Stomach (tissue), 4 donors: Measurements from ENCODE around the gene ETS2.

Experiments used
- CTCF ChIP-seq, 7 experiments: fragments of 450-650 bp in 4 of 7; fragments of 200-600 bp in 3 of 7; sonication (generic) in 3 of 7; IDR thresholded peaks; one replicate each; pipeline ENCODE4 v1.5.1; 2016 to 2019; ENCODE audit warnings: antibody characterized with exemption in 7 of 7, control low read depth in 2 of 7, mild to moderate bottlenecking in 1 of 7
- EP300 ChIP-seq: sonication (generic); formaldehyde crosslinking; IDR thresholded peaks from one replicate; pipeline ENCODE4 v1.6.1; 2017; ENCODE audit warnings: antibody characterized with exemption
- POLR2A ChIP-seq, 4 donors: fragments of 450-650 bp; IDR thresholded peaks; one replicate each; pipeline ENCODE4 v1.6.1; 2016; ENCODE audit warnings: antibody characterized with exemption in 4 of 4, control low read depth in 2 of 4, mild to moderate bottlenecking in 1 of 4, moderate library complexity in 1 of 4
- POLR2AphosphoS5 ChIP-seq, 3 donors: sonication (generic); formaldehyde crosslinking; IDR thresholded peaks; one replicate each; pipeline ENCODE4 v1.6.1; 2016; ENCODE audit warnings: antibody characterized with exemption in 3 of 3

DNA sequence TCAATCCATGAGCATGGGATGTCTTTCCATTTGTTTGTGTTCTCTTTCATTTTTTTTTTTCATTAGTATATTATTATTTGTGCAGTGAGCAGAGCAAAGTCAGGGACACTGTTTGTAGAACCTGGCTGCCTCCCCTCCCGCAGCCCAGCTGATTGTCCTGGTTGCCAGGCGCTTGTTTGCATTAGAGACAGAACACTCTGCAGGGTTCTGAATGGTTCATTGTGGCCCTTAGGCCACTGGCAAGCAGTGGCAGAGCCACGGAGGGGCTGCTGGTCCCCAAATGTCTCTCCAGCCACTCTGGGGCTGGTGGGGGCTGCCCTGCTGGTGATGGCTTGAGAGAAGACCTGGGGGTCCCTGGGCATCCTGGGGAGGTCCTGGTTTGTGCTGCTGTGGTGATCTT lies 29.0 kb downstream of the ETS2 start:
- TF ChIP-seq POLR2AphosphoS5 (IDR thresholded peaks at IDR 0.05): no peak
- no peak for TF ChIP-seq CTCF (IDR thresholded peaks at IDR 0.05)
- no peak for TF ChIP-seq POLR2A (IDR thresholded peaks at IDR 0.05)
- TF ChIP-seq EP300: no peak
